ENCODE measurements around the gene WDTC1.

DNA sequence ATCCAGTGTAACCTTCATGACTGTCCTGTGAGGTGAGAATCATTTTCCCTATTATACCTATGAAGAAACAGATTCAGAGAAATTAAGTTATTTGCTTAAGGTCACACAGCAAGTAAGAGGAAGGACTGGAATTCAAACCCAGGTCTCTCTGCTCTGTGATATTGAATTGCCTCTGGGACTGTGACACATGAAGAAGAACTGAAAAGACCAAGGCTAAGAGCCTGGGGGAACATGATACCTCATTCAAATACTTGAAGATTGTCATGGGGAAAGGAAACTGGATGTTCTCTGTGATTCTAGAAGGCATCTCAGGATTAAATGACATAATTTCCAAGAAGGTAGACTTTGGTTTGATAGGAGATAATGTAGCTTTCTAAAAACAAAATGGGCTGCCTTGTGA is 3.6 kb downstream of the WDTC1 start:
- TF ChIP-seq, protein P1, sequence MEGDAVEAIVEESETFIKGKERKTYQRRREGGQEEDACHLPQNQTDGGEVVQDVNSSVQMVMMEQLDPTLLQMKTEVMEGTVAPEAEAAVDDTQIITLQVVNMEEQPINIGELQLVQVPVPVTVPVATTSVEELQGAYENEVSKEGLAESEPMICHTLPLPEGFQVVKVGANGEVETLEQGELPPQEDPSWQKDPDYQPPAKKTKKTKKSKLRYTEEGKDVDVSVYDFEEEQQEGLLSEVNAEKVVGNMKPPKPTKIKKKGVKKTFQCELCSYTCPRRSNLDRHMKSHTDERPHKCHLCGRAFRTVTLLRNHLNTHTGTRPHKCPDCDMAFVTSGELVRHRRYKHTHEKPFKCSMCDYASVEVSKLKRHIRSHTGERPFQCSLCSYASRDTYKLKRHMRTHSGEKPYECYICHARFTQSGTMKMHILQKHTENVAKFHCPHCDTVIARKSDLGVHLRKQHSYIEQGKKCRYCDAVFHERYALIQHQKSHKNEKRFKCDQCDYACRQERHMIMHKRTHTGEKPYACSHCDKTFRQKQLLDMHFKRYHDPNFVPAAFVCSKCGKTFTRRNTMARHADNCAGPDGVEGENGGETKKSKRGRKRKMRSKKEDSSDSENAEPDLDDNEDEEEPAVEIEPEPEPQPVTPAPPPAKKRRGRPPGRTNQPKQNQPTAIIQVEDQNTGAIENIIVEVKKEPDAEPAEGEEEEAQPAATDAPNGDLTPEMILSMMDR (IDR thresholded peaks at IDR 0.05): no peak
- TF ChIP-seq POLR2A (IDR thresholded peaks at IDR 0.05; ENCODE audit: low read depth) (no peak), POLR2AphosphoS5 (IDR thresholded peaks at IDR 0.05) (no peak), EP300 (IDR thresholded peaks at IDR 0.05) (no peak)

All from esophagus muscularis mucosa (tissue), 4 donors.